Subcutaneous adipose tissue (tissue), 4 donors: Measurements from ENCODE around the gene SENP2. TPM values are rescaled to one million over a fixed set of nuclear protein-coding genes. Genes with fewer than 3 reads are reported as not detected.

ENCODE experiments used
- total RNA-seq, 4 donors: library from RNA; depleted of rRNA; stranded (reverse); fragments of >200 nt; gene quantifications; one replicate each; pipeline ENCODE4 v1.1.0, GENCODE V29; 2016
- TF ChIP-seq, protein P1 (sequence below): fragments of 450-650 bp; IDR thresholded peaks from one replicate; pipeline ENCODE4 v1.5.1; 2016; ENCODE audit warnings: low read depth, mild to moderate bottlenecking, control low read depth, antibody characterized with exemption, moderate library complexity

The SENP2 gene
- total RNA-seq, 4 donors from 2014 or later: 31.4 to 48.6 (median 40.2) TPM

DNA sequence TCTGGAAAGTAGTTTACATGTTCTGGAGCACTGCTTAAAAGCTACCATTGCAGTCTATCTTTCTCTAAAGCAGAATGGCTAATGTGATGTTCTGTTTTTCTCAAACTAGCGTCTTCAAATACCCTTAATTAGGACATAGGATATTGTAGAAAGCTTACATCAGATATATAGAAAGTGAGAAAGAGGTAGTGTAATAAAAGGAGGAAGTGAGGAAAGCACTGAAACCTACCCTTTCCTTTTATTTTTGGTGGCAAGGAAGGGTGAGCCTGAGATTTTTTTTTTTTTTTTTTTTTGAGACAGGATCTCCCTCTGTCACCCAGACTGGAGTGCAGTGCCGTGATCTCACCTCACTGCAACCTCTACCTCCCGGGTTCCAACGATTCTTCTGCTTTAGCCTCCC is 9.4 kb downstream of the SENP2 start:
- TF ChIP-seq, protein P1, sequence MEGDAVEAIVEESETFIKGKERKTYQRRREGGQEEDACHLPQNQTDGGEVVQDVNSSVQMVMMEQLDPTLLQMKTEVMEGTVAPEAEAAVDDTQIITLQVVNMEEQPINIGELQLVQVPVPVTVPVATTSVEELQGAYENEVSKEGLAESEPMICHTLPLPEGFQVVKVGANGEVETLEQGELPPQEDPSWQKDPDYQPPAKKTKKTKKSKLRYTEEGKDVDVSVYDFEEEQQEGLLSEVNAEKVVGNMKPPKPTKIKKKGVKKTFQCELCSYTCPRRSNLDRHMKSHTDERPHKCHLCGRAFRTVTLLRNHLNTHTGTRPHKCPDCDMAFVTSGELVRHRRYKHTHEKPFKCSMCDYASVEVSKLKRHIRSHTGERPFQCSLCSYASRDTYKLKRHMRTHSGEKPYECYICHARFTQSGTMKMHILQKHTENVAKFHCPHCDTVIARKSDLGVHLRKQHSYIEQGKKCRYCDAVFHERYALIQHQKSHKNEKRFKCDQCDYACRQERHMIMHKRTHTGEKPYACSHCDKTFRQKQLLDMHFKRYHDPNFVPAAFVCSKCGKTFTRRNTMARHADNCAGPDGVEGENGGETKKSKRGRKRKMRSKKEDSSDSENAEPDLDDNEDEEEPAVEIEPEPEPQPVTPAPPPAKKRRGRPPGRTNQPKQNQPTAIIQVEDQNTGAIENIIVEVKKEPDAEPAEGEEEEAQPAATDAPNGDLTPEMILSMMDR: no peak

DNA sequence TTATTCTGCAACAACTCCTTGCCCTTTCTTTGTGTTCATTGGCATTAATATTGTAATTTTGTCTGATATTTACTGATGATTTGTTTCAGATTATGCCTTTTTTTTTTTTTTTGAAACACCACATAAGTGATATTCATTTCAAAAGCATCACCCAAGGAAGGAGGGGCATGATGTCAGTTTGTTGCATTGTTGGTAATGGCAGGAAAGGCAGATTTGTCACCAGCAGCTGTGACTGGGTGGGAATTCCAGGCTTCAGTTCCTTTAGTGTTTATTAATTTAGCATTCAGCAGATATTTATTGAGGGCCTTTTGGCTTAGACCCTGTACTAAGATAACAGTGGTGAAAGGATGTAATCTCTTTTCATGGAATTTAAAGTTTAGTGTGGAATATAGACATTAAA is 19.5 kb downstream of the SENP2 start:
- TF ChIP-seq, protein P1: no peak

GRCh38 chr3:185606196-185606595 is 20.1 kb downstream of the SENP2 start:
- TF ChIP-seq, protein P1: no peak

DNA sequence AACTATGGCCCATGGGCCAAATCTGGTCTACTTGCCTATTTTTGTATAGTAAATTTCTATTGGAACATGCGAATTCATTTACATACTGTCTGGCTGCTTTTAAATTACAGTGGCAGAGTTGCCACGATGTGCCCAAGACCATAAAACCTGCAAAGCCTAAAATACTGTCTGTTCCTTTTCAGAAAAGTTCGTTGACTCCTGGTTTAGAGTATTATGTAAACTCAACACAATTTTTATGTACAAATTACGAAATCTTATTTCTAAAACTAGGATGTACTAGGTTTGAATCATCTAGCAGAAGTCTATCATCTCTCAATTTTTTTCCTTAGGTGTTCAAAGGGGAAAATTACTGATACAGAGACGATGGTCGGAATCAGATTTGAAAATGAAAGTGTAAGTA is 26.9 kb downstream of the SENP2 start:
- TF ChIP-seq, protein P1: no peak

DNA sequence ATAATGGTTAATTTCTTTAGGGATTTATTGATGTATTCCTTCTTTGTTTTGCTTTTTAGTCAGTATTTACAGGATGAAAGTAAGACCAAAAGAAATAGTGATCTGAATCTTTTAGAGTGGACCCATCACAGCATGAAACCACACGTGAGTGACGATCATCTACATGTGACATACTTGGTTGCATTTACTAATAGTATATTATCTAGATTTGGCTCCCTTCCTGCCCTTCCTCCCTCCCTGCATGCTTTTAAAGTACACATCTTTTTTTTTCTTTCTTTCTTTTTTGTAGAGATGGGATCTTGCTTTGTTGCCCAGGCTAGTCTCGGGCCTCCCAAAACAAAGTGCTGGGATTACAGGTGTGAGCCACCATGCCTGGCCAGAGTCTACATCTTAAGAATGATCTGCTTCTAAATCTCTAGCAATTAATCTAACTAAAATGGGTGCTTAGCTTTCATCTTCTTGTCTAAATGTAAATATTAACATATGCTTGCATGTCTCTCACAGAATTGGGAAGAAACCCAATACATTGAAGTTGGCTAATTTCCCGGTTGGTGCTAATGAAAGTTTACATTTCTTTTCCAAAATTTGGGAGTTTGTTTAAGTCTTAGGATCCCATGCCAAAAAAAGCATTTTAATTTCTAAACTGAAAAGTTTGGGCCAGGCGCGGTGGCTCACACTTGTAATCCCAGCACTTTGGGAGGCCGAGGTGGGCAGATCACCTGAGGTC is 38.0 kb downstream of the SENP2 start:
- TF ChIP-seq, protein P1: no peak

DNA sequence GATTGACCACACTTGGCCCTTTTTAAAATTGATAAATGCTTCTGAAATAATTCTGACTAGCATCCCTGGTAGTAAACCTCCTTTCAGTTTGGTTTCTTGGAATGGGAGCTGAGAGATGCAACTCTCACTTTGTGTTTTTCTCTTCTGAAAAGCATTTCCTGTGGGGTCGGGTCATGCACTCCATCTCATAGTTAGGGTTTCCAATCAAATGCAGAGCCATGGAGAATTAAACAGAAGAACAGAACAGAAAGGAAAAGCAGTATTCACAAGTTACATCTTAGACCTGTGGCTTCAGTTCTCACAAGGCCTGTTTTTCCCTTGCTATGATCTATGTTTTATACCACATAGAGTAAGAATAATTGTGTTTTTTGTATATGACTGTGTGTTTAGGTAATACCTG is 39.7 kb downstream of the SENP2 start:
- TF ChIP-seq, protein P1: no peak

GRCh38 chr3:185629554-185630181 is 43.6 kb downstream of the SENP2 start:
- TF ChIP-seq, protein P1: no peak
